Mesodermal cell (in vitro differentiated cells): ENCODE measurements around the gene SDF2L1.

Experiments
- H3K27ac ChIP-seq: 2 replicates; pipeline ENCODE4 v1.7.0; 2013; ENCODE audit warnings: mild to moderate bottlenecking, low read depth, low read length, moderate library complexity; ENCODE audit not compliant: severe bottlenecking
- H3K36me3 ChIP-seq: 2 replicates; pipeline ENCODE4 v1.7.1; 2013; ENCODE audit warnings: mild to moderate bottlenecking, low read length, moderate library complexity; ENCODE audit not compliant: control insufficient read depth, insufficient read depth
- H3K4me1 ChIP-seq: one replicate; pipeline ENCODE4 v1.7.1; 2013; ENCODE audit warnings: mild to moderate bottlenecking, low read length; ENCODE audit not compliant: insufficient read depth, control insufficient read depth, poor library complexity, severe bottlenecking
- H3K4me3 ChIP-seq: 2 replicates; pipeline ENCODE4 v1.7.0; 2013; ENCODE audit warnings: low read length, control low read depth, mild to moderate bottlenecking; ENCODE audit not compliant: insufficient read depth, poor library complexity, severe bottlenecking; ENCODE audit errors: extremely low read depth
- H3K9me3 ChIP-seq: 2 replicates; pipeline ENCODE4 v1.7.1; 2013; ENCODE audit warnings: mild to moderate bottlenecking, low read length, moderate library complexity; ENCODE audit not compliant: control insufficient read depth
- WGBS, 2 experiments: methylation state at CpG; one replicate each; pipeline ENCODE4 v1.1.5; 2013; ENCODE audit warnings: missing lambda C conversion rate in 2 of 2; ENCODE audit not compliant: insufficient coverage in 2 of 2; 5-methylcytosine and 5-hydroxymethylcytosine counted together

The SDF2L1 gene

GRCh38 chr22:21652010-21652546 is 10.0 kb downstream of the SDF2L1 start:
- H3K27ac ChIP-seq = peak overlapping the region; percentile 84
- 0 to 1% methylated on average over 31 to 39 of the region's 44 CpGs for WGBS, 2 experiments
- H3K36me3 ChIP-seq = peaks cover 40% of the 10 kb centered on the region
- H3K4me1 ChIP-seq = peaks cover 17% of the 10 kb centered on the region
- H3K4me3 ChIP-seq = peak overlapping the region; percentile 75
- H3K9me3 ChIP-seq = no peaks in the 10 kb centered on the region

GRCh38 chr22:21652547-21653545 is 10.7 kb downstream of the SDF2L1 start:
- WGBS, 2 experiments = 3 to 7% methylated on average over 26 of the region's 40 CpGs
- peak overlapping the region; percentile 37 for H3K27ac ChIP-seq
- H3K36me3 ChIP-seq = peaks cover 36% of the 10 kb centered on the region
- peaks cover 17% of the 10 kb centered on the region for H3K4me1 ChIP-seq
- H3K4me3 ChIP-seq = peak overlapping the region; percentile 75
- H3K9me3 ChIP-seq = no peaks in the 10 kb centered on the region

- 43 to 47% methylated on average over 14 to 17 of the region's 17 CpGs for WGBS, 2 experiments
- no peaks in the 10 kb centered on the region for H3K9me3 ChIP-seq
- peak overlapping the region; percentile 44 for H3K4me3 ChIP-seq
- peaks cover 22% of the 10 kb centered on the region for H3K36me3 ChIP-seq
- H3K27ac ChIP-seq = no peak overlapping the region
- peaks cover 5% of the 10 kb centered on the region for H3K4me1 ChIP-seq
Observed at GRCh38 chr22:21657020-21657359, 14.9 kb downstream of the SDF2L1 start.

GRCh38 chr22:21657360-21658032 is 15.4 kb downstream of the SDF2L1 start:
- Histone ChIP-seq H3K4me3 (peak overlapping the region; percentile 44), H3K9me3 (no peaks in the 10 kb centered on the region), H3K36me3 (peaks cover 22% of the 10 kb centered on the region), H3K4me1 (peaks cover 5% of the 10 kb centered on the region), H3K27ac (peak overlapping the region; percentile 53)
- 1% methylated on average over 58 to 59 of the region's 79 CpGs for WGBS, 2 experiments

GRCh38 chr22:21659864-21660525 is 17.9 kb downstream of the SDF2L1 start:
- Histone ChIP-seq H3K27ac (no peak overlapping the region), H3K4me1 (no peaks in the 10 kb centered on the region), H3K4me3 (no peak overlapping the region), H3K9me3 (no peaks in the 10 kb centered on the region), H3K36me3 (peaks cover 4% of the 10 kb centered on the region)
- WGBS, 2 experiments = 94 to 96% methylated on average over 7 of the region's 7 CpGs

GRCh38 chr22:21660904-21661303 is 18.8 kb downstream of the SDF2L1 start:
- no peaks in the 10 kb centered on the region for H3K36me3 ChIP-seq
- no peak overlapping the region for H3K4me3 ChIP-seq
- no peaks in the 10 kb centered on the region for H3K4me1 ChIP-seq
- WGBS, 2 experiments = 72 to 80% methylated on average over 4 to 6 of the region's 7 CpGs
- H3K9me3 ChIP-seq = no peaks in the 10 kb centered on the region
- H3K27ac ChIP-seq = no peak overlapping the region

GRCh38 chr22:21661991-21662390 is 19.9 kb downstream of the SDF2L1 start:
- WGBS, 2 experiments = 80 to 89% methylated on average over 1 to 3 of the region's 5 CpGs
- no peaks in the 10 kb centered on the region for H3K9me3 ChIP-seq

GRCh38 chr22:21663738-21664137 is 21.6 kb downstream of the SDF2L1 start:
- H3K4me1 ChIP-seq = no peaks in the 10 kb centered on the region

More at GRCh38 chr22:21661991-21662390, 19.9 kb downstream of the SDF2L1 start:
- Histone ChIP-seq H3K4me1 (no peaks in the 10 kb centered on the region), H3K27ac (no peak overlapping the region), H3K36me3 (no peaks in the 10 kb centered on the region), H3K4me3 (no peak overlapping the region)

GRCh38 chr22:21665047-21665851 is 23.1 kb downstream of the SDF2L1 start:
- Histone ChIP-seq H3K4me1 (no peaks in the 10 kb centered on the region), H3K4me3 (peak overlapping the region; percentile 81), H3K36me3 (no peaks in the 10 kb centered on the region), H3K27ac (no peak overlapping the region), H3K9me3 (no peaks in the 10 kb centered on the region)
- 74 to 79% methylated on average over 25 to 26 of the region's 26 CpGs for WGBS, 2 experiments

More at GRCh38 chr22:21663738-21664137, 21.6 kb downstream of the SDF2L1 start:
- no peak overlapping the region for H3K27ac ChIP-seq
- WGBS, 2 experiments = 83 to 100% methylated on average over 2 of the region's 2 CpGs
- no peaks in the 10 kb centered on the region for H3K9me3 ChIP-seq
- H3K4me3 ChIP-seq = no peak overlapping the region
- no peaks in the 10 kb centered on the region for H3K36me3 ChIP-seq

GRCh38 chr22:21666786-21667185 is 24.7 kb downstream of the SDF2L1 start:
- H3K36me3 ChIP-seq = peaks cover 14% of the 10 kb centered on the region
- no peaks in the 10 kb centered on the region for H3K9me3 ChIP-seq
- H3K27ac ChIP-seq = no peak overlapping the region
- H3K4me3 ChIP-seq = peak overlapping the region; percentile 81
- H3K4me1 ChIP-seq = no peaks in the 10 kb centered on the region
- 45 to 56% methylated on average over 10 to 14 of the region's 16 CpGs for WGBS, 2 experiments
